HG02678 (cell line): ENCODE data around the gene SERPINA4.
"Not testable (repeated sequence)": the region's sequence is repeated elsewhere in the genome, so short reads cannot be mapped to it uniquely, and the experiment has no call there.

ENCODE experiments used
- ATAC-seq: cut with Tn5 transposase; IDR thresholded peaks from one replicate; pipeline ENCODE4 v1.9.1; 2021; ENCODE audit warnings: mild to moderate bottlenecking, moderate library complexity; ENCODE audit not compliant: unreplicated experiment

The SERPINA4 gene

DNA sequence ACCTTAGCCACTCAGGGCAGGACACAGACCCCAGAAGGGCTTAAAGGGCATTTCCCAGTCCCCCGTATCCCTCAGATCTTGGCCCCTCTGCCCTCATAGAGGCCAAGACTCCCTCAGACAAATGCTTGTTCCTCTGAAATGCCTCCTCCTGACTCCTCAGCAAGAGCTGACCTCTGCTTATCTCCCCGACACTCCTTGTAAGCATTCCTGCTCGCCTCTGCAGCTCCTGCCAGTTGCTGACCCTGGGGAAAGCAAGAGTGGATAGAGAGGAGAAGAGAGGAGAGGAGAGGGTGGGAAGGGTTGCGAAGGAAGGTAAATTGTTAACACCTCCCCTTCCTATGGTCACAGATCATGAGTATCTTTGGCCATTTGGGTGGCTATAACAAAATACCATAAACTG is 27.1 kb downstream of the SERPINA4 start:
- no peak for ATAC-seq

DNA sequence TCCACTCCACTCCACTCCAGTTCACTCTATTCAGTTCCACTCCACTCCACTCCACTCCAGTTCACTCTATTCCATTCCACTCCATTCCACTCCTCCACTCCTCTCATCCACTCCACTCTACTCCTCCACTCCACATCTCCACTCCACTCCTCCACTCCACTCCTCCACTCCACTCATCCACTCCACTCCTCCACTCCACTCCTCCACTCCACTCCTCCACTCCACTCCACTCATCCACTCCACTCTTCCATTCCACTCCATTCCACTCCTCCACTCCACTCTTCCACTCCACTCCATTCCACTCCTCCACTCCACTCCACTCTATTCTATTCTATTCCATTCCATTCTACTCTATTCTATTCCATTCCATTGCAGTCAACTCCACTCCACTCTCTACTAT is 29.8 kb downstream of the SERPINA4 start:
- ATAC-seq, result no peak

DNA sequence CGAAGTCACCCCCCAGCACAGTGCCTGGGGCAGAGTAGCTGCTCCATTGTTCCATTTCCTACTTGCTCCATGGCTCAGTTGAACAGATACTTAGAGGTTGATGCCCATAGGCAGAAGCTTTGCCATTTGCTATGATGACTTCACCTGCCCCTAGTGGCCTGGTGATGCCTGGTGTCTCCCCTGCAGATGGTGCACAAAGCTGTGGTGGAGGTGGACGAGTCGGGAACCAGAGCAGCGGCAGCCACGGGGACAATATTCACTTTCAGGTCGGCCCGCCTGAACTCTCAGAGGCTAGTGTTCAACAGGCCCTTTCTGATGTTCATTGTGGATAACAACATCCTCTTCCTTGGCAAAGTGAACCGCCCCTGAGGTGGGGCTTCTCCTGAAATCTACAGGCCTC is 30.6 kb downstream of the SERPINA4 start:
- ATAC-seq, result no peak

DNA sequence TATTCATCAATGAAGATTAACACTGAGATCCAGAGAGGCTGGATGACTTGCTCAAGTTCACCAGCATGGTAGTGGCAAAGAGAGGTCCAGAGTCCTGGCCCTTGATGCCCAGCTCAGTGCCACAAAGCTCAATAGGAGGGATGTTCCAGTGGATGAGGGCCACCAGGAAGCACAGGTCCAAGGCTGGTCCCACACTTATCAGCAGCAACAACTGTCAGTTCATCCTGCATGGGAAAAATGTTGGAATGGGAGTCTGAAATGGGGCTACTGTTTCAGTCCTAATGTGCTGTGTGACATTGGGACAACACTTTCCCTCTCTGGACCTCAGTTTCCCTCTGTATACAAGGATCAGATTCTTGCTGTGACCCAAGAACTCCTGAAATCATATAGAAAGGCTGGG is 31.2 kb downstream of the SERPINA4 start:
- ATAC-seq, result no peak

DNA sequence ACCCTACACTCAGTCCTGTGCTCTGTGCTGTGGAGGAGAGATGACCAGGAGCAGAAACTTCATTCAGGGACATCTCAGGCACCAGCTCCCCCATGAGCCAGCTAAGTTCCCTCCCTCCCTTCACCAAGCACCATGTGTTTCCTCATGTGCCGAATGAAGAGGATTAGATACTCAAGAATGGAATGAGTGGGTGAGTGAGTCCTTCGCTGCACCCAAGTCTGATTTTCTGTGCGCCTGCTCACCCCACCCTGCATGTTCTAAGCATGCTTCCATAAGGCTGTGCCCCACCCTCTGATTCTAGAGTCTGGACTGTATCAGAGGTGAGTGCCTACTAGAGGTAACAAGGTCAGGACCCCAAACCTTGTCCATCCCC is 32.1 kb downstream of the SERPINA4 start:
- no peak for ATAC-seq

DNA sequence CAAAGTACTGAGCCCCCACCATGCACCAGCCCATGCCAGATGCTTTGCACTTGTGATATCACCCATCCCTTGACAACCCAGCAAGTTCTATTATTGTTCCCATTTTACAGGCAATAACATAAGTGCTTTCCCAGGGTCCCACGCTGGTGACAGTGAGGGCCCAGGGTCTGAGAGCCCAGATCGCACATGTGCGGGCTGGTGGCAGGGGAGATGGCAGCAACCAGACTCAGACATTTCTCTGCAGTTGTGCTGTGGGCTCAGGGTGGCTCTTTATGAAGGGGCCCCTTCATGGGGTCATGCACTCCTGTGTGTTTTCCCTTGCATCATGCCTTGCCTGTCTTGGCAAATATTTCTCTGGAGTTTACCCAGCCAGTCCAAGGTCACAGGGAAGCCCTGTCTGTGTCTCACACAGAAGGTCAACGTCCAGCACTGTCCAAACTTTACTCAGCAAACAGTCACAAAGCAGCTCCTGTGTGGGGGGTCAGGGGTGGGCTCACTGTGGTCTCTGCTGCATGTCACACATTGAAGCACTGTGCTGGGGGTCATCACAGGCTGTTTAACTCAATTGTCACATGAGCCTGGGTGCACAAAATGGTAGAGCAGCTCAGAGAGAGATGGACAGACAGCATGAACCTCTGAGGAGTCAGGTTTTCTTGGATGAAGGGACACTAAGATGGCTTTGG is 32.6 kb downstream of the SERPINA4 start:
- ATAC-seq, result no peak

DNA sequence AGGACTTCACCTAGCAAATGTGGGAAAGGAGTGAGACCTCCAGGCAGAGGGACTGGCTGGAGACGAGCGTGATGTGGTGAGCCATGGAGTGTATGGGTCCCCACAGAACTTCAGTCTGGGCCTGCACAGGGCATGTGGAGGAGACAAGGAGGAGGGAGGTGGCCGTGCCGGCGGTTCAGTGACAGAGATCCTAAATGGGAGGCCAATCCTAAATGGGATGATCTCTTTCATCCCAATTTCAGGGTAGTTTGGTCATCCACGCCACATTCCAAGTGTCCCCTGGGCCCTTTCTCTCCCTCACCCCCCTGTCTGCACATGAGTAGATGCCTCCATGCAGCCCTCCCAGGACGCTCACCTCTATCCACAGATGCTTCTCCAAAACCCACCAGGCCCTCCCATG is 33.2 kb downstream of the SERPINA4 start:
- ATAC-seq, result no peak

DNA sequence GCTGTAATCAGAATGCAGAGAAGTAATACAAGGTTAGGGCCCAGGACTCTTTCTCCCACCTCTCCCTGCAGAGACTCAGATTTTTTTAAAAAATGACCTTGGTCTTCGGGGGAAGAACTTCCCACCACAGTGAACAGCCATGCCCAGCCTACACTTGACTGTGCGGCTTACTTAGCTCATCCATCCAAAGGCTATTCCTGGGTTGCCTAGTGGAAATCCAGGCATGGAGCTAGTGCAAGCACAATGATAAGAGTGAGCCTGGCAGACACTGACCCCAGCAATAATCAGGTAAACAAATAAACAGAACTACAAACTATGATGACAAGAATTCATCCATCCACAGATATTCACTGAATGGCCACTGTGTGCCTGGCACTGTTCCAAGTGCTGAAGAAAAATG is 34.7 kb downstream of the SERPINA4 start:
- ATAC-seq, result no peak

DNA sequence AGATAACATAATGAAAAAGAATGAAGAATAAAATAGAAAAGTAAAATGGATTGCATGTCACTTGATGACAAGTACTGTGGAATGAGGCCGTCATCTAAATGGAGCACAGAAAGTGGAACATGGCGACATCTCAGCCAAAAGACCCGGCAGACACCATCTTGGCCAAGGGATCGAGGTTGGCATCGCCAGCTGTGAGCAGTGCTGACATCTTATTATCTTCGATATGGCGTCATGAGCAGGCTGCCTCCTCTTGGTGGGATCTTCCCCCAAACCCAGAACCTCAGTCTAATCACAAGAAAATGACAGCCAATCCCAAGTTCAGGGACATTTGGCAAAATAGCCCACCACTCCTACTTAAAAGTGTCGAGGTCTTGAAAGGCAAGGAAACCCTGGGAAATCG is 35.1 kb downstream of the SERPINA4 start:
- no peak for ATAC-seq

DNA sequence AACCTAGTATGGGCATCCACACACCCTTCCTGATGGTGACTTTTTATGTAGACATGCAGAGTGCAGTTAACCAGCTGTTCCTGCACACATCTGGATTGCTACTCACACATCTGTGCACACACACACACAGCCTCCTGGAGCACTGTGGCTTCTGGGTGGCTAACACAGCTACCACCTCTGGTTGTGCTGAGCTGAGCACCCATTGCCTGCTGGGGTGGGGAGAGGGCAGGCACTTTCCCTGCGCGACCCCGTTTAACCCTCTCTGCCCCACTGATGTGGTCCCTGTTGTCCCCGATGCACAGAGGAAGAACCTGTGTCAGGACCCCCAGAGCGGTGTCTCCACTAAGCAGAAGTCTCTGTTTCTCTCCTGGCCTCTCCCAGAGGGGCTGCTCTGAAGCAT is 36.5 kb downstream of the SERPINA4 start:
- ATAC-seq, result no peak

DNA sequence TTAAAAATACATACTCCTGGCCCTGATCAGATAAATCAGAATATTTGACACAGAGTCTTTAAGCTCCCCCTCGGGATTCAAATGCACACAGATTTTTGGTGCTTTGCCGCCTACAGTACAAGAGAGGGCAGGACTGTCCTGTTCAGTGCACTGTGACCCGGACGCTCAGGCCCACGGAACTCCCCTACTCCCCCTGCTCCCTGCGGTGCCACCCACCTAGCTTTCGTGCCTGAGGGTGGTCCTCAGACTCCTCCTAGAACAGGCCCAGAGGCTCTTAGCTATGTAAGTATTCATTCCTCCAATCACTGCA is 37.2 kb downstream of the SERPINA4 start:
- ATAC-seq, result no peak

DNA sequence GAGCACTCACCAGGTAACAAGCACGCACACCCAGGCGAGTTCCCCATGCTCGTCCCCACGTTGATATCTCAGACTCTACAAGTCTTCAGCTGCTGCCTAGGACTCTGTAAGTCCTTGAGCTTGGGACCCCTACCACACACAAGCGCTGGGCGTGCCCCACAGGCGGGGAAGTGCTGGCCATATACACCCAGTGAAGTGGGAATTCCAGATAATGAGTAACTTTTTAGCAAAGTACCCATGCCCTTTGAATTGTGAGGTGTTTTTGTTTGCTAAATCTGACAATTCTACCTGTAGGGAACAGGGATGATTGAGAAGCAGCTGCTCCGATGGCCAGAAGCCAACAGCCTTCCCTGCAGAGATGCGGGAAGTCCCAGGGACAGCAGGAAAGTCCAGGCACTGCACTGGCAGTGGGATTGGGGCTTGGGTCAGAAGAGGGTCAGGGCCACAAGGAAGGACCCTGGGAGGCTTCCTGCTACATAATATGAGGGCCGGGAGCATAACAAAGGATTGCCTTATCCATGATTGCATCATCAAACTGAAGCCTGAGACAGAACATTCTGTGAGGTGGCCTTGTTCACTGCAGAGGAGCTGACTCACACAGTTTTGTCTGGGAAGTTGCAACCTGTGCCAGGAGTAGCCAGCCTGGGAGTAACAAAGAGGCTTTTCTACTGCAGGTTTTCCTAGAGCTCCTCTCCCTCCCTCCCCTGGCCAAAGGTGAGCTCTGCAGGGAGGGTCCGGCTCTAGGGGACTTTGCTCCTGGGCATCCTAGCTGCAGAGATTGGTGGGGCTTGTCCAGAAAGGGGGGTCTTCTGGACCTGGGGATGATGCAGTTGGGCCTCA is 37.8 kb downstream of the SERPINA4 start:
- ATAC-seq, result no peak

DNA sequence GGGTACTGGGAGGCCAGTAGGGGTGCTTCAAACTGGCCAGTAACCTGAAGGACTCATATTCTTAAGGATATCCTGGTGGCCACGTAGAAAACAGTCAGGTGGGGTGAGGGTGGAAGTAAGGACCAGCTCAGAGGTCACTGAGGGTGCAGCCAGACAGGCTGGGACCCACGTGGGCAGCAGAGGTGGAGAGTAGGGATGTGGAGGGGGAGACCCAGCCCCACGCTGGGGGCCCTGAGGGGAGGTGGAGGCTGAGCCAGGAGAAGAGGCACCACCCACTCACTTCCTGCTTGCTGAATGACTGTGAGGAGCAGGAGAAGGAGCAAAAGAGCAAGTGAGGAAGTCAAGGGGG is 38.4 kb downstream of the SERPINA4 start:
- ATAC-seq, result no peak

DNA sequence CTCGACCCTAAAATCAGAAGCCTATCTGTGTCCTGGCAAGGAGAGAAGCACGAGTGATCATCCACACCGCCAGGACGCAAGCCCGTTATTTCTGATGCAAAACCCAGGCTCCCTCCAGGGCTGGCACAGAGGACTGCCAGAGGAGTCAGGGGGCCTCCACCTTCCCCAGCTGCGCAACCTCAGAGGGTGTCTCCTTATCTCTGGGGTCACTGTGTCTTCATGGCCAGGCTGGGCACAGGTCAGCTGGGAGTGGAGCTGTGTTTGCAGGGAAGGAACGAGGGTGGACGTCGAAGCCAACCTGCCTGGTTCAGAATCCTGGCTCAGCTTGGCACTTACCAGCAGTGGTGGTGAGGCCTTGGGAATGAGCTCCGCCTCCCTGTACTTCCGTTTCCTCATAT is 38.9 kb downstream of the SERPINA4 start:
- ATAC-seq, result no peak

DNA sequence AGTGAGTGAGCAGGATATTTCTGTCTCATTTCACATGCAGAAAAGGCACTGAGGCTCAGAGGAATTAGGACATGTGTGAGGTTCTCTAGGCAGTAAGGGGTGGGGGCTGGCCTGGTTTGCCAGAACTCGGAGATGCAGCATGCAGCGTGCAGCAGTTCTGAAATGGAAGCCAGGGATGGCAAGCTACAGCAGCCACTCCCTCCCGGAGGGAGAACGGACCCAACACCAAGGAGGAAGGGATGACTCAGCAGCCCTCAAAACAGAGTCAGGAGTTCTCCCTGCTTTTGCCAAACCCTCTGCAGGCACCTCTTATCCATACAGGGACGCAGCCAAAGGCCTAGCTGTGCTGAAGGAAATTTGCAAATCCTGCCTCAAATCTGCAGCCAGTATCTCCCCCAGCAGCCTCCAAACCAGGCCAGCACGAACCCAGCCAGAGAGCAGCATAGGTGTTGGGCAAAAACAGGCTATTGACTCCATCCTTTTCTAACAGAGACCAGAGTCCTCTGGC is 40.7 kb downstream of the SERPINA4 start:
- no peak for ATAC-seq

DNA sequence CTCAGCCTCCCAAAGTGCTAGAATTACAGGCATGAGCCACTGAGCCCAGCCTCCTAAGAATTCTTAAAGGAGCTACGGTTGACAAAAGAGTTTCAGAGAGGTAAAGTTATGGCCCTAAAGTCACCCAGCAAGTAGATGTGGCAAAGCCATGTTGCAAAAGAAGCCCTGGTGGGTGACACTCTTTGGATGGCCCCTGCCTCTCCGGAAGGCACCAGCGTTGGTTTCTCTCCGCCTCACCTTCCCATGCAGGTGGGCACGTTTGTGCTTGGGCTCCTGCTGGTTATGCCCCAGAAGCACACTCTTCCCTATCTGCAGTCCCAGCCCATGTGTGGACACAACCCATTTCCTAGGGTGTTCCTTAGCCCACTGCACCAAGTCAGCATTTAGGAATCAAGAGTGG is 41.5 kb downstream of the SERPINA4 start:
- no peak for ATAC-seq

DNA sequence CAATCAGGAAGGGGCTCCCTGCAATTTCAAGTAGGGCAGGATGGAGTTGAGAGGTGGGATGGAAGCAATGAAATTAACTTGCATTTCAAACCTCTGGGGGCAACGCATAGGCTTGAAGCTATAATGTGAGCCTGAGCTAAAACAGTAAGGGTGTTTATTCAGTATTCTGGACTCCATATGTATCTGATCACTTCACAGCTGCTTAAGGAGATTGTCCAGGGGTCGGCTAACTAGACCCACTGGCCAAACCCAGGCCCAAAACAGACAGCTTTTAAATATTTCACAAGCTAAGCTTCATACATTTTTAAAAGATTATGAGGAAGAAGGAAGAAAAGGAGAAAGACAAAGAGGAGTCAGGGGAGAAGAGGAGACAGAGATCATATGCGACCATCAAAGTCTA is 44.1 kb downstream of the SERPINA4 start:
- no peak for ATAC-seq

DNA sequence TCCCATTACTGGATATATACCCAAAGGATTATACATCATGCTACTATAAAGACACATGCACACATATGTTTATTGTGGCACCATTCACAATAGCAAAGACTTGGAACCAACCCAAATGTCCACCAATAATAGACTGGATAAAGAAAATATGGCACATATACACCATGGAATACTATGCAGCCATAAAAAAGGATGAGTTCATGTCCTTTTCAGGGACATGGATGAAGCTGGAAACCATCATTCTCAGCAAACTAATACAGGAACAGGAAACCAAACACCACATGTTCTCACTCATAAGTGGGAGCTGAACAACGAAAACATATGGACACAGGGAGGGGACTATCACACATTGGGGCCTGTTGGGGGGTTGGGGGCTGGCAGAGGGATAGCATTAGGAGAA is 47.7 kb downstream of the SERPINA4 start:
- ATAC-seq, result not testable (repeated sequence)

DNA sequence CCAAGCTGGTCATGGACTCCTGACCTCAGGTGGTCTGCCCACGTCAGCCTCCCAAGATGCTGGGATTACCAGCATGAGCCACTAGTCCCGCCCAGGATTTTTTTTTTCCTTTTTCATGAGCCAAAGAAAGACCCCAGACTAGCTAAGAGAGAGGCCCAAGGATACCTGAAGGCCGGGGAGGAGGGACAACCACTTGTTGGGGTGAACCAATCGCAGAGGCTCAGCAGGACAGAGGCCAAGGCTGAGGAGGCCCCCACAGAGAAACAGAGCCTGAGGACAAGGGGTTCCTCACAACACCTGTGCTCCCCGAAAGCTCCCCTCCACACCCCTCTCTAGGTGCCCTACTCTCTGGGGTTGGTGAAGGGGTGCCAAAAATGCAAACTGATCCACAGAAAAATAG is 49.9 kb downstream of the SERPINA4 start:
- ATAC-seq, result no peak

DNA sequence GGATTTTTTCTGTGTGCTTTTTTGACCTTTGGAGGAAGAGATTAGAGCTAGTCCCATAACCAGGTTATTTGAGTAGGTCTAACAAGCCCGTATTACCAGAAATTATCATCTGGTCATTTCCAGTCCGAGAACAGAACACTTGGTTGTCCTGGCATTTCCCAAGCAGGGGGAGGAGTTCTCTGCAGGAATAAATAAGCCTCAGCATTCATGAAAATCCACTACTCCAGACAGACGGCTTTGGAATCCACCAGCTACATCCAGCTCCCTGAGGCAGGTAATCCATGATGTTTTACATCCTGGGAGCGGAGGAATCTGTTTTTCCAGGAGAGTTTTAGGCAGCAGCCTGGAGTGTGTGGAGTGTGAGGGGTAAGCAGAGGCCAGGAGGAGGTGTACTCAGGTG is 50.9 kb downstream of the SERPINA4 start, which contains the start of gene SERPINA3:
Gene SERPINA3 (plus strand): TSS at position 218 of the 400 bp plus-strand sequence. CDS start 2,051 bp downstream, outside the sequence.
- no peak for ATAC-seq

DNA sequence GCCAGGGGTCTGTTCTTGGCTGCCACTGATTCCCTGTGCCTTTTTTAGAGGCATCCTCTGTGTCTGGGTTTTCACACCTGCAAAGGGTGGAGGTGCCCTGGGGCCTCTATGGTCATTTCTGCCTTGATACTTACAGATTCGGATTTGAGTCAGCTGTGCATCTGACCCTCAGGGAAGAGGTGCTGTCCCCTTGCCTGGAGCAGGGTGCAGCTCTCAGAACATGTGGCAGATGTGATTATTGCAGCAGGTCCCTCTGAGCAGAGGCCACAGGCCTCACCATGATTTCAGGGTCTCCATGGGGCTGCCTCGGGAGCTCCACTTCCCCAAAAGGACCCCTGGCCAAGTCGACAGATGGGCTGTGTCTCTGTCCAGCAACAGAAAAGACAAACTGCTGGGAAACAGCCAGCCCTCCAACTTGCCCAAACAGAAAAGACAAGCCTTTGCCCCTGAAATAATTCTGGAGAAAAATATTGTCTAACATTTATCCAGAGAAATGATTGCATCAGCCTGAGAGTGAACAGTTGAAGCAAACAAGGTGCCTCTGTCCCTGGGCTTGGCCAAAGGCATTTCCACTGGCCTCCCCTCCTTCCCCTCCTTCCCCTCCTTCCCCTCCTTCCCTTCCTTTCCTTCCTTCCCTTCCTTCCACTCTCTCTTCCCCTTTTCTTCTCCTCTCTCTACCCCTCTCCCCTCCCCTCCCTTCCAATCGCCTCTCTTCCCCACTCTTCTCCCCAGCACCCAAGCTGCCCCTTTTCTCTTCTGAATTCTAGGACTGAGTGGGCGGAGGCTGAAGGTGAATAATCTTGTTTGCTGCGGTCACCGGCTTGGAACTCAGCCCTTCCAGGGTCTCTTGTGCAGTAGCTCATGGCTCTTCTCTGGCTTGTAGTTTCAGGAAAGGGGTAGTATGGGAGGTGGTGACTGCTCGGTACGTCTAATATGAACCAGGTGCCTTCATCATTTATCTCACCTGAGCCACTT is 51.6 kb downstream of the SERPINA4 start:
- no peak for ATAC-seq
